Dedifferentiated amniotic fluid mesenchymal stem cell (primary cell): ENCODE measurements around the gene HDX.
"Not testable (repeated sequence)": the region's sequence is repeated elsewhere in the genome, so short reads cannot be mapped to it uniquely, and the experiment has no call there.

Experiments
- DNase-seq: peaks from one replicate; pipeline ENCODE4 v3.0.0-alpha.2; 2016; ENCODE audit errors: extremely low spot score

Gene HDX

GRCh38 chrX:84339507-84340364 is 162.5 kb downstream of the HDX start:
- DNase-seq, result no peak

- DNase-seq, result no peak
Observed at GRCh38 chrX:84336646-84337045, 165.6 kb downstream of the HDX start.

- no peak for DNase-seq
Observed at GRCh38 chrX:84335121-84335520, 167.1 kb downstream of the HDX start.

- DNase-seq, result no peak
Observed at GRCh38 chrX:84322083-84322827, 180.0 kb downstream of the HDX start.

- DNase-seq, result no peak
Observed at GRCh38 chrX:84320614-84321013, 181.6 kb downstream of the HDX start.

- no peak for DNase-seq
Observed at GRCh38 chrX:84320023-84320422, 182.2 kb downstream of the HDX start.

- no peak for DNase-seq
Observed at GRCh38 chrX:84318661-84319060, 183.6 kb downstream of the HDX start.

- DNase-seq, result not testable (repeated sequence)
Observed at GRCh38 chrX:84315946-84316345, 186.3 kb downstream of the HDX start.
